GM21528 (cell line): ENCODE data around the gene NDRG4.

Experiments
- ATAC-seq: cut with Tn5 transposase; IDR thresholded peaks from one replicate; pipeline ENCODE4 v1.9.1; 2021; ENCODE audit warnings: mild to moderate bottlenecking, moderate library complexity; ENCODE audit not compliant: unreplicated experiment, low FRiP score

The NDRG4 gene

GRCh38 chr16:58536278-58536677, 36.3 kb downstream of the NDRG4 start:
- no peak for ATAC-seq

GRCh38 chr16:58537124-58537906, 37.4 kb downstream of the NDRG4 start:
- no peak for ATAC-seq

GRCh38 chr16:58541711-58542110, 41.8 kb downstream of the NDRG4 start:
- ATAC-seq = no peak

GRCh38 chr16:58542291-58542690, 42.3 kb downstream of the NDRG4 start:
- no peak for ATAC-seq

GRCh38 chr16:58543685-58544084, 43.7 kb downstream of the NDRG4 start:
- no peak for ATAC-seq

- no peak for ATAC-seq
Observed at GRCh38 chr16:58548378-58548777, 48.4 kb downstream of the NDRG4 start.

GRCh38 chr16:58551496-58551895, 51.6 kb downstream of the NDRG4 start:
- ATAC-seq = no peak

- no peak for ATAC-seq
Observed at GRCh38 chr16:58556678-58557077, 56.7 kb downstream of the NDRG4 start.
